Pancreas (tissue), 10 donors: ENCODE results near the gene JPH2. TPM values are rescaled to one million over a fixed set of nuclear protein-coding genes. Genes with fewer than 3 reads are reported as not detected.
A peak's percentile ranks its signal among the peaks of the same experiment; 100 is the strongest.

Experiments used
- ATAC-seq, 4 donors: fragments of 200-7000 bp; cut with Tn5 transposase; one replicate each; pipeline versions ENCODE4 v1.8.0 to v1.9.1; 2020; ENCODE audit warnings: mild to moderate bottlenecking in 4 of 4, moderate library complexity in 4 of 4
- DNase-seq, 6 donors: peaks; one replicate each; pipeline ENCODE4 v3.0.0-alpha.2; 2020
- FAIRE-seq: peaks from 2 replicates; lab custom pipeline; 2012; peaks lifted over from hg19 to GRCh38; lab: Jason Lieb, UNC
- H3K27ac ChIP-seq, 4 donors: fragments of 200-600 bp; sonication (generic); 1 replicate in 3 of 4; 2 replicates in 1 of 4; pipeline versions ENCODE4 v1.5.0 to v1.8.0; 2020
- H3K27me3 ChIP-seq, 4 donors: fragments of 200-600 bp; one replicate each; pipeline ENCODE4 v1.8.0; 2021
- H3K36me3 ChIP-seq, 3 donors: fragments of 200-600 bp; sonication (generic) in 1 of 3; one replicate each; pipeline versions ENCODE4 v1.5.0 to v1.8.0; 2020 to 2021
- H3K4me1 ChIP-seq, 3 donors: fragments of 200-600 bp; one replicate each; pipeline ENCODE4 v1.8.0; 2021
- H3K4me3 ChIP-seq, 4 donors: fragments of 200-600 bp; sonication (generic) in 2 of 4; one replicate each; pipeline versions ENCODE4 v1.5.0 to v1.8.0; 2020 to 2021
- H3K9me3 ChIP-seq, 4 donors: fragments of 200-600 bp; one replicate each; pipeline ENCODE4 v1.8.0; 2021
- CTCF ChIP-seq, 4 donors: fragments of 200-600 bp; sonication (generic) in 3 of 4; IDR thresholded peaks; one replicate each; pipeline versions ENCODE4 v1.5.0 to v1.8.0; 2021; ENCODE audit warnings: antibody characterized with exemption in 4 of 4
- WGBS, 2 donors: extraction: QIAGEN DNeasy Blood & Tissue Kit; methylation state at CpG; one replicate each; pipeline ENCODE4 v1.1.7; 2013; 5-methylcytosine and 5-hydroxymethylcytosine counted together
- intact Hi-C, 3 donors: fragments of 100-400 bp; cut with DNase I; formaldehyde crosslinking; loops; one replicate each; pipeline versions ENCODE4 v1.11.1 to v1.14.2; 2022
- polyA plus RNA-seq, 2 donors: library from polyadenylated mRNA; stranded (reverse); fragments of 200-250 nt; gene quantifications; one replicate each; pipeline ENCODE4 v1.2.3, GENCODE V29; 2013
- total RNA-seq, 6 donors: library from RNA; stranded (reverse); fragmentation: NEBNext Ultra II Directional in 4 of 6; extraction: Animal tissue kit (Norgen Biotek cat#: 25700) in 4 of 6; gene quantifications; one replicate each; pipeline versions ENCODE4 v1.2.1 to v1.2.4, GENCODE V29; 2021 to 2023
- donor health status: healthy with polysubstance abuse.
- donor health status: DM: no; HTN: no; CAD: no; lungs with moderate emphysema.
- donor health status: DM: no; HTN: no; CAD: no.
- donor health status: control.
- donor health status: control.
- donor health status: Bipolar disorder and iron deficiency.
- donor health status: DM: yes; HTN: yes; CAD: no.
- donor health status: DM: no; HTN: no; CAD: no.
- donor health status: DM: no; HTN: no; CAD: no.
- donor health status: DM: yes; HTN: yes; CAD: no.

The JPH2 gene
- total and polyA plus RNA-seq, 8 donors, result 0.09 to 1.1 (median 0.30) TPM

GRCh38 chr20:44186674-44187053 is 324 bp downstream of the JPH2 start:
- H3K4me3 ChIP-seq, result peak overlapping the region; percentile 4 to 45 (median 20)

GRCh38 chr20:44186201-44186600 is 787 bp downstream of the JPH2 start:
- Histone ChIP-seq H3K9me3 (no peaks in the 10 kb centered on the region), H3K36me3 (no peaks in the 10 kb centered on the region), H3K27ac (no peak overlapping the region), H3K4me3 (no peak overlapping the region), H3K4me1 (peaks cover 0 to 10% (median 3%) of the 10 kb centered on the region in 3 donors), H3K27me3 (no peaks in the 10 kb centered on the region)
- no peak for DNase-seq
- FAIRE-seq, result no peak
- intact Hi-C loops, result loop anchor here in 2 of 3 donors (5.0 to 10.0 kb wide), 2 partner anchors 61 to 64 kb away; no protein-coding TSS in a partner anchor
- WGBS, 2 donors, result 84 to 86% methylated on average over 14 of the region's 14 CpGs
- no peak for TF ChIP-seq CTCF (IDR thresholded peaks at IDR 0.05)
- ATAC-seq, result no peak

More at GRCh38 chr20:44186674-44187053, 324 bp downstream of the JPH2 start:
- intact Hi-C loops, result loop anchor here in 2 of 3 donors (5.0 to 10.0 kb wide), 2 partner anchors 62 to 64 kb away; no protein-coding TSS in a partner anchor
- H3K36me3 ChIP-seq, result no peaks in the 10 kb centered on the region
- no peak for FAIRE-seq
- WGBS, 2 donors, result 16 to 19% methylated on average over 14 of the region's 14 CpGs
- peaks cover 0 to 10% (median 3%) of the 10 kb centered on the region in 3 donors for H3K4me1 ChIP-seq
- no peaks in the 10 kb centered on the region for H3K27me3 ChIP-seq
- TF ChIP-seq CTCF (IDR thresholded peaks at IDR 0.05), result no peak
- no peak for DNase-seq
- ATAC-seq, result peak; percentile 16 to 68 (median 44)
- H3K27ac ChIP-seq, result no peak overlapping the region
- H3K9me3 ChIP-seq, result no peaks in the 10 kb centered on the region

- no peak for FAIRE-seq
These were observed 1.4 kb downstream of the JPH2 start for GRCh38 chr20:44185574-44185973.

GRCh38 chr20:44183282-44183681 is 3.7 kb downstream of the JPH2 start:
- Histone ChIP-seq H3K4me3 (no peak overlapping the region), H3K9me3 (no peaks in the 10 kb centered on the region), H3K4me1 (peaks cover 0 to 10% (median 3%) of the 10 kb centered on the region in 3 donors), H3K36me3 (no peaks in the 10 kb centered on the region), H3K27me3 (peaks cover 0 to 5% (median 0%) of the 10 kb centered on the region in 4 donors), H3K27ac (no peak overlapping the region)
- ATAC-seq (no peak), FAIRE-seq (no peak), DNase-seq (no peak)
- WGBS, 2 donors, result 65 to 70% methylated on average over 7 of the region's 7 CpGs
- TF ChIP-seq CTCF (IDR thresholded peaks at IDR 0.05), result no peak
- intact Hi-C loops, result loop anchor here in 1 of 3 donors (10.0 kb wide), 1 partner anchor 58 kb away; no protein-coding TSS in a partner anchor

More at GRCh38 chr20:44185574-44185973, 1.4 kb downstream of the JPH2 start:
- no peak for ATAC-seq
- TF ChIP-seq CTCF (IDR thresholded peaks at IDR 0.05), result no peak
- H3K36me3 ChIP-seq, result no peaks in the 10 kb centered on the region
- H3K27ac ChIP-seq, result no peak overlapping the region
- intact Hi-C loops, result loop anchor here in 2 of 3 donors (5.0 to 10.0 kb wide), 2 partner anchors 61 to 63 kb away; no protein-coding TSS in a partner anchor
- H3K27me3 ChIP-seq, result no peaks in the 10 kb centered on the region
- no peaks in the 10 kb centered on the region for H3K9me3 ChIP-seq
- H3K4me3 ChIP-seq, result no peak overlapping the region
- DNase-seq, result no peak
- peaks cover 0 to 10% (median 3%) of the 10 kb centered on the region in 3 donors for H3K4me1 ChIP-seq
- 82 to 97% methylated on average over 4 of the region's 4 CpGs for WGBS, 2 donors

GRCh38 chr20:44182863-44183262 is 4.1 kb downstream of the JPH2 start:
- Histone ChIP-seq H3K27me3 (peaks cover 0 to 5% (median 0%) of the 10 kb centered on the region in 4 donors), H3K4me3 (no peak overlapping the region), H3K27ac (no peak overlapping the region), H3K9me3 (no peaks in the 10 kb centered on the region), H3K36me3 (no peaks in the 10 kb centered on the region), H3K4me1 (peaks cover 0 to 10% (median 3%) of the 10 kb centered on the region in 3 donors)
- FAIRE-seq (no peak), DNase-seq (no peak), ATAC-seq (no peak)
- intact Hi-C loops, result loop anchor here in 1 of 3 donors (10.0 kb wide), 1 partner anchor 58 kb away; no protein-coding TSS in a partner anchor
- TF ChIP-seq CTCF (IDR thresholded peaks at IDR 0.05), result no peak
- WGBS, 2 donors, result 77 to 88% methylated on average over 3 of the region's 3 CpGs
